HG02763 (cell line): Measurements from ENCODE around the gene ZNF212.

Experiments used
- ATAC-seq: cut with Tn5 transposase; IDR thresholded peaks from one replicate; pipeline ENCODE4 v1.9.1; 2021; ENCODE audit warnings: mild to moderate bottlenecking, moderate library complexity; ENCODE audit not compliant: unreplicated experiment

The ZNF212 gene

GRCh38 chr7:149239345-149240143, at the start of gene ZNF212:
TSS of gene ZNF212 (plus strand) at chr7:149239651. CDS start at chr7:149239779, 128 bp downstream.
- ATAC-seq: peak; percentile 100

- no peak for ATAC-seq
Observed at GRCh38 chr7:149191851-149192250, 47.6 kb upstream of the ZNF212 start.

DNA sequence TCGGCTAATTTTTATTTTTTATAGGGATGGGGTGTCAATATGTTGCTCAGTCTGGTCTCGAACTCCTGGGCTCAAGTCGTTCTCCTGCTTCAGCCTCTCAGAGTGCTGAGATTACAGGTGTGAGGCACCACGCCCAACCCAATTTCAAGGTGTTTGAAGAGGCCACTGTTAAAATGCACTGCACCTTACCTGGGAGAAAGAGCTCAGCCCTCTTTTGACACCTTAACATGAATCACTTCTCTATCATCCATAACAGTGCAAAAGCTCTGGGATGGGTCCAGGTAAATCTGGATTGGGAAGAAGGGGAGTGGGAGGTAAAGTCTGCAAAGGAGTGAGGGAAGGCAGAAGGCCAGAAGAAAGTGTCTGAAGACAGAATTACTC, 44.7 kb upstream of the ZNF212 start:
- ATAC-seq: no peak

GRCh38 chr7:149195180-149196150, 44.0 kb upstream of the ZNF212 start, which contains the start of gene ZNF282:
TSS of gene ZNF282 (plus strand) at chr7:149195546. CDS start at chr7:149195590, 44 bp downstream.
- ATAC-seq: peak; percentile 84

- peak; percentile 3 for ATAC-seq
Observed at GRCh38 chr7:149196151-149196704, 43.2 kb upstream of the ZNF212 start.

DNA sequence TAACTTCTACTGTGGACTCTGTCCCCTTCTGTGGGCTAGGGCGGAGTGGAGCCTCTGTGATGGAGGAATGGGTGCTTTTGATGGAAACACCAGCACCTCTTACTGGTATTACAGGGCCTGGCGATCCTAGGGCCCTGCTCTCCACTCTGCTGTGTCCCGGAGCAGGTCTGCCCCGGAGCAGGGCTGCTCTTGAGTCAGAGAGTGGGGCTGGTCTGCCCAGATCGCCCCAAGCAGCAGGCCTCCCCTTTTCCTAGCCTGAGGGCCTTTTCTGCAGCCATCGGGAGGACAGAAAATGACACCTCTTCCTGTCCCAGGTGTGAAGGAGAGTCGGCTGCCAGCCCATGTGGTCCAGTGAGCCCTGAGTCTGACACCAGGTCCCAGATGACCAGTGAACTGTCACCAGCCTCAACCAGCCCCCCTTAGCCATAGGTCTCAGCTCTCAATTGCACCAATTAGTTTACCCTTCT, 42.7 kb upstream of the ZNF212 start:
- ATAC-seq: no peak

DNA sequence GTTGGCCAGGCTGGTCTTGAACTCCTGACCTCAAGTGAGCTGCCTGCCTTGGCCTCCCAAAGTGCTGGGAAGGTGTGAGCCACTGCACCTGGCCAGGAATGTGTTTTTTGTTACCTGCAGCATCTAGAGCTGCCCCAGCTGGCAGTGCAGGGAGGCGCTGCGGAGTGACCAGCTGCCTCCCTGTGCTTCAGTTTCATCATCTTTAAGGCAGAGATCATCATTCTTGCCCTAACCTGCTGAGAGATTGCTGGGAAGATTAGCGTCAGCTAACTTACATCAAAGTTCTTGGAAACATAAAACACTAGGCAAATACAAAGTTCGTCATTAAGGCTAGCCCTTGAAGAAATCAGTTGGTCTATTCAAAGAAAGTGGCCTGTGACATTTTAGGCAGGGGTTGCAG, 41.8 kb upstream of the ZNF212 start:
- no peak for ATAC-seq

DNA sequence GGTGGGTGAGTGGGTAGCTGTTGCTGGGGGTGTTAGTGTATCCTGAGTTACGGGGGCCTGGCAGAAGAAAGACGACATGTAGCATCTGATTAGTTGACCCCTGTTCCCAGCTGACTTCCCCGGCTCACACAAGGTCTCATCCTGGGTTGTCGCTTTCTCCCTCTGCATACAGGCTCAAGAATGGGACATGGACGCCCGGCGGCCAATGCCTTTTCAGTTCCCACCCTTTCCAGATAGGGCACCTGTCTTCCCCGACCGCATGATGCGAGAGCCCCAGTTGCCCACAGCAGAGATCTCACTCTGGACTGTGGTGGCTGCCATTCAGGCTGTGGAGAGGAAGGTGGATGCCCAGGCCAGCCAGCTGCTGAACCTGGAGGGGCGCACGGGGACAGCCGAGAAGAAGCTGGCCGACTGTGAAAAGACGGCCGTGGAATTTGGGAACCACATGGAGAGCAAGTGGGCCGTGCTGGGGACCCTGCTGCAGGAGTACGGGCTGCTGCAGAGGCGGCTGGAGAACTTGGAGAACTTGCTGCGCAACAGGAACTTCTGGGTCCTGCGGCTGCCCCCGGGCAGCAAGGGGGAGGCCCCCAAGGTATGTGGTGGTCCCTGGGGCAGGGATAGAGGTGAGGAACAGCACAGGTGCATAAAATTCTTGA, 41.2 kb upstream of the ZNF212 start:
- ATAC-seq: no peak

DNA sequence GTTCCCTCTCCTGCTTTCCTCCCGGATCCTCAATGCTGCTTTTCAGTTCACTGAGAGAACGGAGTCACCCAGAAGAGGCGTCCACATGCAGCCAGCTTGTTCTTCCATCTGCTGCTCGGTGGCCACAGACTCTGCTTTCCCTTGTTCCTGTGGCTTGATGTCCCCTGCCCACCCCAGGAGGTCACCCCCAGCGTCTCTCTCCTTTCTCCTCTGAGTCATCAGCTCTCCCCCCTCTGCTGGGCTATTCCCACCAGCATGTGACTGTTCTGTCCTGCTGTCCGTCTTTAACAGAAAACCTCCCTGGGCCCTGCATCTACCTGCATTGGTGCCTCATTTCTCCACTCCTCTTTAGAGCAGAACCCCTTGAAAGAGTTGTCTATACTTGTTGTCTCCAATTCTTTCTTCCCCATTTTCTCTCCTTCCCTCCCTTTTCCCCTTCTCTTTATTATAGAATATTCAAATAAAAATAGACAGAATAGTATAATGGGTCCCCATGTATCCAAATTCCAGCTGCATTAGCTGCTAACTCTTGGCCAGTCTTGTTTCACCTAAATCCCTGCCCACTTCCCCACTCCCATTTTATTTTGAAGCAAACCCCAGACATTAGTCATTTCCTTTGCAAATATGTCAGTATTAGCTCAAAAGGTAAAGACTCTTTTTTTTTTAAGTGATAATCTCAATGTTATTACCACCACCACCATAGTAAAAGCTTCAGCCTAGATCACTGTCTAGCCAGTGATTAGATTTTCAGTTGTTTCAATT, 40.0 kb upstream of the ZNF212 start:
- no peak for ATAC-seq

DNA sequence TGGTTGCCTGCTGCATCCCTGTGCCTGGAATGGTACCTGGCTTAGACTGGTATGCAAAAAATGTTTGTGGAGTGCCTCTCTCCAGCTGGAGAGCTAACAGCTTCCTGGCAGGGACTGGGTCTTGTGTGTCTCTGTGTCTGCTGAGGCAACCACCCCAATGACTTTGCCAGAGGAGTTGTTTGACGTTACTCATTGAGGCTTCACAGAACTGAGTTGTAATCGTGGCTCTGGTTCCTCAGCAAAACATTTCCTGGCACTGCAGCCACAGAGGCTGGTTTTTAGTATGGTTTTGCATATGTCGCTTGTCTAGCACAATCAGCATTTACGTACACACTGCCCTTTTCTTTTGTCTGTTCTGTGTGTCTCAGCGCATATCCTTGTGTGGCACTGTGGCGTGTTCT, 36.6 kb upstream of the ZNF212 start:
- ATAC-seq: no peak

DNA sequence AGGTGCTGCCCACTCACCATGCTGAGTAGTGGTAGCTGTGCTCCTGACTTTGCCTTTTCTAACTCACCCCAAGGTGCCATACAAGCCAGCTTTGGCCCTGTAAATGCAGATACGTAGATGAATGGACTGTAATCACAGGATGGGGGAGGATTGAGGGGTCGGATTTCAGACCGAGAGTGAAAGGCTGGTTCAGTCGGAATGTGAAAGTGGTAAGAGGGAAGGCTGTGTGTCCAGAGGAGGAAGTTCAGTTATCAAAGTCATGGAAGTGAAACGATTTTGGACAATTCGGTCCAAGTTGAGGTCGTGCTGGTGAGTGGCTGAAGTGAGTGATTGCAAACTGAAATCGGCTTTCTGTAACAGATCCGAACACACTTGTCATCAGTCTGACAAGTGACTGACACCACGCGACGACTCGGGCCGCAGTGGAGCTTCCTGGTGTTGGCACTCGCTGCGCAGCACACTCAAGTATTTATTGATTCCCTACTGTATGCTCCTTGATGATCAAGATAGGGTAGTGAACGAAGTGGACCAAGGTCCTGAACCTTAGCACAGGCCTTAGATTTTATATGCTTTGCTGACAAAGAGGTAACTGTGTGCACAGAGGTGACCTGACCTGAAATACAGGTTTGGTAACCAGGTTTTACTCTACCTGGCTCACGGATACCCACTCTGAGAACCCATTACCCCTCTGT, 33.6 kb upstream of the ZNF212 start:
- ATAC-seq: no peak

DNA sequence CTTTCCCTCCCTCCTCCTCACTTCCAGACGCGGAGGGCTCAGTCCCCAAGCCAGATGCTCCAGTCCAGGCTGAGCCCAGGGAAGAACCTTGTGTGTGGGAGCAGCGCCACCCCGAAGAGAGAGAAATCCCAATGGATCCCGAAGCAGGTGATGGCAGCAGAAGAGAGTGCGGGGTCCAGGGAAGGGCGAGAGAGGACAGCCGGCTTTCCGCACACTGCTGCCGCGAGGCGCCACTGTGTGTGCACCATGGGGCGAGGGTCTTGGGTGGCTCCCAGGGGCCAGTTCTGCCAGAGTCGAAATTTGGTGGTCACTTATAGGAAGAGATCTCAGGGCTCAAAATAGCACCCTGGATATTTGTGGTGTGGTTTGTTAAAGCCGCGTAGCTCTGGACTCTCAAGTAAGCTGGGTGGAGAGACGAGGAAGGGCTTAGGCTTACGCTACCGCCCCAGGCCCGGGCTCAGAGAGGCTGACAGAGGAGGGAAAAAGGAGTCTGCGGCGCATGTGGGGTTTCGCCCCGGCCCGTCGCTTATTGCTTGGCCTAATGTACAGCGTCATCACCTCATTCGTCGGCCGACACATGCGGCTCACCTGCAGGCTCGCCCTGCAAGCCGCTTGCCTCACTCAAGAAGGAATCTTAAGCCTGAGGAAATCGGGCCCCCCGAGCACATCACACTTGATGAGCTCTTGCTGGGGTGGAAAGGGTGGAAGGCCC, 32.0 kb upstream of the ZNF212 start:
- no peak for ATAC-seq

- ATAC-seq: no peak
Observed at GRCh38 chr7:149209518-149210269, 29.8 kb upstream of the ZNF212 start.

DNA sequence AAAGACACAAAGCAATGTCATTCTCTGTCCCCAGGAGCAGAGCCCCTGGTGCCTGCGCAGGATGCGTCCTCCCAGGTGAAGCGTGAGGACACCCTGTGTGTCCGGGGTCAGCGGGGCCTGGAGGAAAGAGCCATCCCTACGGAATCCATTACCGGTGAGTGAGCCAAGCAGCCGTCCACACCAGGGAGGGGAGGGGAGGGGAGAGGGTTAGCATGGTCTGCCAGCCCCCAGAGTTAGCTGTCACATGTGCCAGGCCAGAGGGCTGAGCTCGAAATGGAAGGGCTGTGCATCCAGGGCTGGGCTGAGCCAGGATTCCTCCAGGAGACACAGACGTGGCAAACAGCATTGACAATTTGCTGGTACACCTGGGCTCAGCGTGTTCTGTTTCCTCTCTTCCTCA, 28.9 kb upstream of the ZNF212 start:
- no peak for ATAC-seq

DNA sequence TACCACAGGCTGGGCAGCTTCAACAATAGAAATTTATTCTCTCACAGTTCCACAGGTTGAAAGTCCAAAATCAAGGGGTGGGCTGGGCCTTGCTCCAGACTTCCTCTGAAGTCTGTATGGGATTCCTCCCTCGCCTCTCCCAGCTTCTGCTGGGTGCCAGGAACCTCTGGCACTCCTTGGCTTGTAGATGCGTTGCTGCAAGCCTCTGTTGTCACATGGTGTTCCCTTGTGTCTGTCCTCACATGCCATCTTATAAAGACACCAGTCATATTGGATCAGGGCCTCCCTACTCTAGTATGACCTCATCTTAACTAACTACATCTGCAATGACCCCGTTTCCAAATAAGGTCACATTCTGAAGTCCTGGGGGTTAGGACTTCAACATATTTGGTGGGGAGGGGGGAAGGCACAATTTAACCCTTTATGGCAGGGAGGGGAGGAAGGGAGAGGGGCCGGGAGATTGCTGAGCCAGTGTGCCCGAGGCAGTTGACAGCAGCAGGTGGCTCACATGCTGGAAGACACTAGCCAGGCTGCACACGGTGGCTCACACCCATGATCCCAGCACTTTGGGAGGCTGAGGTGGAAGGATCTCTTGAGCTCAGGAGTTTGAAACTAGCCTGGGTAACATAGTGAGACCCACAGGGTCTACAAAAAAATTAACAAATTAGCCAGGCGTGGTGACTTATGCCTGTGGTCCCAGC, 25.3 kb upstream of the ZNF212 start:
- no peak for ATAC-seq

DNA sequence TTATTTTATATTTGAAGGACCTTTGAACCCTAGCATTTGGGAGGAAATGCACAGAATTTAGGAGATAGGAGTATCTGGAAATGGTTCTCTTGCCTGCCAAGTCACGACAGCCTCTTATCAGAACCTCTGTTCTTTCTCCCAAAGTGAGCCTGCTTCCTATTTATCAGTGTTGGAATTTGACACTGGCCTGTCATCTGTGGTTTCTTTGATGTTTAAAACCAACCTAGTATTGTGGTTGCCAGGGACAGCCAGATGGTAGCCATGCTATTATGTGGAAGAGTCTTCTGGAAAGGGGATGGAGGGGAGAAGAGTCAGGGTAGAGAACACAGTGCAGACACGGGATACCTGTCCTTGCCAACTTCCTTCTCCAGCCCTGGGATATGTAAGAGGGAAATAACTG, 23.0 kb upstream of the ZNF212 start:
- no peak for ATAC-seq

DNA sequence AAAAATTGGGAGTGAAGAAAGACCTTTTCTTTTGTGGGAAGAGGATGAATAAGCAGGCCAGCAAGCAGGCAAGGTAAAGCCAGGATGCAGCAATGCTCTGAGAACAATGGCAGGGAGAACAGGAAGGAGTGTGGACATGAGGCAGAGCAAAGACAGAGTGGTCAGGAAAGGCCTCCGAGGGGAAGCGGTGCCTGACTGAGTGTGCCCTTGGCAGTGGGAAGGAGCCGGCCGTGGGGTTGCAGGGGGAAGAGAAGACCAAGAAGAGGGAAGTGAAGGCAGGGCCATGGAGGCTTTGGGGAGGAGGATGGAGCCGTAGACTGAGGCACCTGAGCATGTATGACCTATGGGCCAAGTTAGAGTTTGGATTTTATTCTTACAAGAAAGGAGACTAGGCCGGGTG, 21.9 kb upstream of the ZNF212 start:
- ATAC-seq: no peak
